NCI-H748 (cell line): ENCODE measurements around the gene XRCC1.
"Not testable (repeated sequence)": the region's sequence is repeated elsewhere in the genome, so short reads cannot be mapped to it uniquely, and the experiment has no call there.

Experiments
- DNase-seq: peaks from one replicate; lab custom pipeline; 2025; ENCODE audit not compliant: unreplicated experiment; lab: John Stamatoyannopoulos, UW

XRCC1 gene

GRCh38 chr19:43523696-43524095, 51.6 kb downstream of the XRCC1 start:
- DNase-seq = not testable (repeated sequence)

DNA sequence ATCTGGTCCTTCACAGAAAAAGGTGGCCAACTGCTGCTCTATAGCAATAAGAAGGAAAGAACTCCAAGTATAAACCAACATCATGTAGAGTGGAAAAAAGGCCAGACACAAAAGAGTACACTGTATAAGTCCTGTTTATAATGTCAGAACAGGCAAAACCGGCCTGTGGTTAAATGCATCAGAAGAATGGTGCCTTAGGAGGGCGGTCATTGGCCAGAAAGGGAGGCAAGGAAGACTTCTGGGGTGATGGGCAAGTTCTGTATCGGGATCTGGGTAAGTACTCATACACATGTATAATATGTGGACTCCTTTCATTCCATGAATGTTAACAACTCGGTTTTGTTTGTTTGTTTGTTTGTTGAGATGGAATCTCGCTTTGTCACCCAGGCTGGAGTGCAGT, 52.4 kb downstream of the XRCC1 start:
- DNase-seq = no peak

GRCh38 chr19:43519436-43520088, 55.8 kb downstream of the XRCC1 start:
- DNase-seq = peak; percentile 83

GRCh38 chr19:43518051-43518450, 57.3 kb downstream of the XRCC1 start:
- DNase-seq = peak; percentile 26

DNA sequence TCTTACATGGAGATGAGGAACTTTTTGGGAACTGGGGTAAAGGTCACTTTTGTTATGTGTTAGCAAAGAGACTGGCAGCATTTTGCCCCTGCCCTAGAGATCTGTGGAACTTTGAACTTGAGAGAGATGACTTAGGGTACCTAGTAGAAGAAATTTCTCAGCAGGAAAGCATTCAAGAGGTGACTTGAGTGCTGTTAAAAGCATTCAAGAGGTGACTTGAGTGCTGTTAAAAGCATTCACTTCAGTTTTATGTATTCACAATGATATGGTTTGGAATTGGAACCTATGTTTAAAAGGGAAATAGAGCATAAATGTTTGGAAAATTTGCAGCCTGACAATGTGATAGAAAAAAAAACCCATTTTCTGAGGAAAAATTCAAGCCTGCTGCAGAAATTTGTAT, 62.9 kb downstream of the XRCC1 start:
- DNase-seq = not testable (repeated sequence)

DNA sequence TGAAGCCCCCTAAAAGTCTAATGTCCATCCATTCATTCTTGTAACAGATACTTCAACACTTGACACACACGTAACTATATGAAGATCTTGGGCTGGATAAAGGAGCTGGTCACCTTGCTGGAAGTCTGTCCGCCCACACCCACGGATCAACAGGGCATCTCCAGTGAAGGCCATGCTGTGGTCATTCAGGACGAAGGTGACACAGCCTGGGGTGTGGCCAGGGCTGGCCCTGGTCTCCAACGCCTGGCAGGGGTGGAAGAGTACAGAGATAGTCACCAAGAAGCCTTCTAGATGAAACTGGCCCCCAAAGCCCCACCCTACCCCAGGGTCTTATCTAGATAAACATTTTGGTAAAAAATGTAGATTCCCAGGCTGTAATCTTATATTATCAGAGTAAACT, 64.0 kb downstream of the XRCC1 start:
- DNase-seq = no peak

- no peak for DNase-seq
Measured at GRCh38 chr19:43510713-43511112, 64.6 kb downstream of the XRCC1 start.

- DNase-seq = no peak
Measured at GRCh38 chr19:43507880-43508279, 67.4 kb downstream of the XRCC1 start.

- no peak for DNase-seq
Measured at GRCh38 chr19:43506629-43507028, 68.7 kb downstream of the XRCC1 start.

DNA sequence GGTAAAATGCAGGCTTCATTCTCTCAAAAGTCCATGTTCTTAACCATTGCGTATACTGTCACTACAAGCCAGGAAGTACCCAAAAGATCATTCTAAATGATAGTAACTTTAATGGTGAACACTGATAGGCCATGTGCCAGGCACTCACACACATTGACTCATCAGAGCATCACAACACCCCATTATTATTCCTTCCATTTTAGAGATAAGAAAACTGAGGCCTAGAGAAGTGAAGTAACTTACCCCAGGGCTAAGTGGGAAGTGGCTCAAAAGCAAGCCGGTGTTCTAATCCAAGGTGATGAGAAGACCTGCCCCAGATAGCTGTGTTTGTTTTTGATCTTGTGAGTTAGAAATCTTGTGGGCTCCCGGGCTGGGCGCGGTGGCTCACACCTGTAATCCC, 69.4 kb downstream of the XRCC1 start:
- no peak for DNase-seq

DNA sequence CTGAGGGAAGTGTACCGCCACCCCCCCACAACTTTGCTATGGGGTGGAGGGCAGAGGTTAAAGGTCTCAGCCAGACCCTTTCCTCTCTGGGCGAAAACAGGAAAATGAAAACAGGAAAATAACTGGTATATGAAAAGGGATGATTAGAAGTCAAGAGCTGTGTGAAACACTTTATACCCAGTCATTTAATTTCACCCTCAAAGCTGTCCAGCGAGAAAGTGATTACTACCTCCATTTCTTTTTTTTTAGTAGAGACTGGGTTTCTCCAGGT, 70.2 kb downstream of the XRCC1 start:
- DNase-seq = no peak

GRCh38 chr19:43504426-43505185, 70.7 kb downstream of the XRCC1 start, which contains the start of gene PHLDB3:
Gene PHLDB3, minus strand, starts transcription at chr19:43504746. Its CDS starts 628 bp downstream, at chr19:43504118.
- peak; percentile 81 for DNase-seq

DNA sequence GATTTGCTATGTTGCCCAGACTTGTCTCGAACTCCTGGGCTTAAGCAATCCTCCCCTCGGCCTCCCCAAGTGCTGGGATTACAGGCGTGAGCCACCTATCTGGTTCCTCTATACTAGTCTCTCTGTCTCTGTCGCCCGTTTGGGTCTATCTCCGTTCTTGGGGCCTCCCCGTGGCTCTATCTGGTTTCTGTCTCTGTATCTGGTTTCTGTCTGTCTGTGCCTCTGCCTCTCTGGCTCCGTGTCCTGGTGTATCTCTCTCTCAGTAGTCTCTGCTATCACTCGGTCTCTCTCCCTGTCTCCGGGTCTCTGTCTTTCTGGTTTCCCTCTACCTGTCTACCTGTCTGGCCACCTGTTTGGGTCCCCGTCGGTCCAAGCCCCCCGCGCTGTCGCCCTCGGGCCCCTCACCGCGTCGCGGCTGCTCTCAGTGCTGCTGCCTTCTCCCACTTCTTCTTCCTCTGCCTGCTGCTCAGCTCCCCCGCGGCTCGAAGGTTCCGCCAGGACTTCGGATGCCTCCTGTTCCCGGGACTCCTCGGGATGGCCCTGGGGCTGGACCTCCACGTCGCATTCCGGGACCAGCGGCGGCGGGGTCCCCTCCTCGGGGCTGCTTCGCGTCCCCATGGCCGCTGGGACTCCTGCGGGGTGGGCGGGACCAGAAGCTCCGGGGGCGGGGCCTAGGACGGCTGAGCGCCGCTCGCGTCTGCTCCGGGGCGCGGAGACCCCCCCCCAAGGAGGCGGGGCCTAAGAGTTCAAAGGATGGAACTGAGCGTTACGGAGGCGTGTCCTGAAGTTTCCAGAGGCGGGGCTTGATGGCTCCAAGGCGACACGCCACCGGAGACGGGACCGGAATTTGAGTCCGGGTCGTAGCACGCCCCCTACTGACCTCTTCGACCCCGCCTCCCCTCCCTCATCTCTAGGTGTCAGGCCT, 71.6 kb downstream of the XRCC1 start:
- peak; percentile 95 for DNase-seq

DNA sequence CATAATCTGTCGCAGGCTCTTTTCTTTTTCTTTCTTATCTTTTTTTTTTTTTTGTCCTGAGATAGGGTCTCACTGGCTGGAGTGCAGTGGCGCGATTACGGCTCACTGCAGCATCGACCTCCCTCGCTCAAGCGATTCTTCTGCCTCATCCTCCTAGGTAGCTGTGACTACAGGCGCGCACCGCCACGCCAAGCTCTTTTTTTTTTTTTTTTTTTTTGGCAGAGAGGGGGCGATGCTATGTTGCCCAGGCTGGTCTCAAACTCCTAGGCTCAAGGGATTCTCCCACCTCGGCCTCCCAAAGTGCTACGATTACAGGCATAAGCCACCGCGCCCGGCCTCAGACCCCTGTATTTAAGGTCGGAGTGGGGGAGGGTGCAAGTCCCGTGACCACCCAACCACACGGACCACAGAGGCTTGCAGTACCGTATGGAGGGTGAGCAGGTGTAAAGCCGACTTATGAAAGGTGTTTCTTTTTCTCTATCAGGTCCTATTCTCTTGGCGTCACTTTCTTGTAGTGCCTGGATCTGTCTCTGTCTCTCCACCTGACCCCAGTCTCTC, 72.8 kb downstream of the XRCC1 start:
- no peak for DNase-seq

- DNase-seq = no peak
Measured at GRCh38 chr19:43501661-43502418, 73.5 kb downstream of the XRCC1 start.

DNA sequence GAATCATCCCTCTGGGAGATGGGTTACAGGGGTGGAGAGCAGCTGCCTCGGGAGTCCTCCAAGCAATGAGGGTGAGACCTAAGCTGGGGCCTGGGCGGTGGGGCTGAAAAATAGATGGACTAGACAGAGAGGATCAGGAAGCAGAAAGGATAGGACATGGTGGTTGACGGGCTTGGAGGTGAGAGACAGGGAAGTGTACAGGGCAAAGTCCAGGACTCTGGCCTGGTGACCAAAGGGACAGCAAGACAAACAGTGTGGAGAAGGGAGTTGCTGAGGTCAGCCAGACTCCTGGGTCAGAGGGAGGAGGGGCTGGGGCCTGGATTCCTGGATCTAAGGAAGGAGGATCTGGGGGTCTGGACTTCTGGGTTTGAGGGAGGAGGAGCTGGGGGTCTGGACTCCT, 76.3 kb downstream of the XRCC1 start:
- DNase-seq = no peak

DNA sequence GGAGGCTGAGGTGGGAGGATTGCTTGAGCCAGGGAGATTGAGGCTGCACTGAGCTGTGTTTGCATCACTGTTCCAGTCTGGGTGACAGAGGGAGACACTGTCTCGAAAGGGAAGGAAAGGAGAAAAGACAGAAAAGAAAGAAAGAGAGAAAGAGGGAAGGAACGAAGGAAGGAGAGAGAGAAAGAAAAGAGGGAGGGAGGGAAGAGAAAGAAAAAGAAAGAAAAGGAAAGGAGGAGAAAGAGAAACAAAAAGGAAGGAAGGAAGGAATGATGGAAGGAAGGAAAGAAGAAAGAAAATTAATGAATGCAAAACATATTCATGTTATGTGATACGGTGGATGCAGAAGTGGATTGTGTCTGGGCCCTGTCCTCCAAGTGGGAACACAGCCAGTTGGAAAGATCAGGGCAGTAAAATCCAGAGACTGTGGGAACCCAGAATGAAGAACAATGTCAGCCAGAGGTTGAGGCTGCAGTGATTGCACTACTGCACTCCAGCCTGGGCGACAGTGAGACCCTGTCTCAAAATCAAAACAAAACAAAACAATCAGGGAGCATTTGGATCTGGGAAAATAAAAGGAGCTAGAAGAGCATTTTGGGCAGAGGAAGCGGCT, 77.0 kb downstream of the XRCC1 start:
- DNase-seq = no peak

GRCh38 chr19:43496960-43497359, 78.4 kb downstream of the XRCC1 start:
- no peak for DNase-seq

GRCh38 chr19:43495082-43495481, 80.2 kb downstream of the XRCC1 start:
- DNase-seq = no peak
